HG03575 (cell line): Measurements from ENCODE around the gene HOXA6.

Experiments used
- ATAC-seq: cut with Tn5 transposase; IDR thresholded peaks from one replicate; pipeline ENCODE4 v1.9.1; 2021; ENCODE audit not compliant: unreplicated experiment, insufficient number of reproducible peaks, low FRiP score; ENCODE audit errors: extremely low read depth

HOXA6 gene

GRCh38 chr7:27130540-27131389 is 16.8 kb downstream of the HOXA6 start, which contains the start of gene HOXA4:
Gene HOXA4, minus strand, starts transcription at chr7:27130757. Its CDS starts 24 bp downstream, at chr7:27130733.
- ATAC-seq: no peak

- ATAC-seq: no peak
Observed at GRCh38 chr7:27129729-27130539, 17.6 kb downstream of the HOXA6 start.

GRCh38 chr7:27128776-27129728 is 18.5 kb downstream of the HOXA6 start:
- ATAC-seq: no peak

GRCh38 chr7:27128034-27128433 is 19.5 kb downstream of the HOXA6 start:
- no peak for ATAC-seq

GRCh38 chr7:27126596-27127327 is 20.8 kb downstream of the HOXA6 start:
- ATAC-seq: no peak

- no peak for ATAC-seq
Observed at GRCh38 chr7:27125986-27126394, 21.6 kb downstream of the HOXA6 start.

- no peak for ATAC-seq
Observed at GRCh38 chr7:27124902-27125689, 22.5 kb downstream of the HOXA6 start.

- no peak for ATAC-seq
Observed at GRCh38 chr7:27124096-27124901, 23.3 kb downstream of the HOXA6 start.

GRCh38 chr7:27123477-27124053 is 24.0 kb downstream of the HOXA6 start:
- no peak for ATAC-seq

- no peak for ATAC-seq
Observed at GRCh38 chr7:27123007-27123476, 24.5 kb downstream of the HOXA6 start.

GRCh38 chr7:27122077-27122910 is 25.3 kb downstream of the HOXA6 start:
- ATAC-seq: no peak

GRCh38 chr7:27121684-27122076 is 25.9 kb downstream of the HOXA6 start:
- no peak for ATAC-seq

- no peak for ATAC-seq
Observed at GRCh38 chr7:27119412-27119911, 28.1 kb downstream of the HOXA6 start.

GRCh38 chr7:27118580-27118979 is 29.0 kb downstream of the HOXA6 start:
- no peak for ATAC-seq

GRCh38 chr7:27117887-27118491 is 29.6 kb downstream of the HOXA6 start:
- ATAC-seq: no peak
